Activated CD4-positive, alpha-beta T cell treated with anti-CD3 and anti-CD28 coated beads for 1 hour (primary cell): ENCODE data around the gene CACNA1H.

ENCODE experiments used
- DNase-seq: peaks from one replicate; pipeline ENCODE4 v3.0.0-alpha.2; 2020

CACNA1H gene

DNA sequence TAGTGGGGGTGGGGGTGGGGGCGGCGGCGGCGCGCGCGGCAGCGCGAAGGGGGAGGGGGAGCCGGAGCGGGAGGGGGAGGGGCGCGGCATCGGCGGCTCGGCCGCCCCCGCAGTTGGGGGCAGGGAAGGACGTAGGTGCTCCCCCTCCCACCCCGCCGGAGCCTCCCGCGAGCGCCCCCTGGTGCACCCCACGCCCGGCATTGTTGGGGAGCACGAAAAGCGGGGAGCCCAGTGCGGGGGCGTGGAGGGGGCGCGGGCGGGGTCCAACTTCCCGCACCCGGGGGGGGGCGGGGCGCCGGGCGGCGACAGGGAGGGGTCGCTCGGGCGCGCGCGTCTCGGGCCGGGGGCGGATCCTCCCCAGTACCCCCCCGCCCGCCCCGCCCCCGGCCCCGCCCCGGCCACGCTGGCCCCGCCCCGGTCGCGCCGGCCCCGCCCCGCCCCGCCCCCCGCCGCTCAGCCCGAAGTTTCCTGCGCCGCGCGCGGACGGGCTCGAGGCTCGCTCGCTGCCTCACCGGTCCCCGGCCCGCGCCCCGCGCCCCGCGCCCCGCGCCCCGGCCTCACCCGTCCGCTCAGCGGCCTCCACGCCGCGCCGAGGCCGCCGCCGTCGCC, at the start of gene CACNA1H:
CACNA1H (plus strand) TSS at position 456 of the 609 bp plus-strand sequence. CDS start 632 bp downstream, outside the sequence.
- DNase-seq: peak; percentile 51

DNA sequence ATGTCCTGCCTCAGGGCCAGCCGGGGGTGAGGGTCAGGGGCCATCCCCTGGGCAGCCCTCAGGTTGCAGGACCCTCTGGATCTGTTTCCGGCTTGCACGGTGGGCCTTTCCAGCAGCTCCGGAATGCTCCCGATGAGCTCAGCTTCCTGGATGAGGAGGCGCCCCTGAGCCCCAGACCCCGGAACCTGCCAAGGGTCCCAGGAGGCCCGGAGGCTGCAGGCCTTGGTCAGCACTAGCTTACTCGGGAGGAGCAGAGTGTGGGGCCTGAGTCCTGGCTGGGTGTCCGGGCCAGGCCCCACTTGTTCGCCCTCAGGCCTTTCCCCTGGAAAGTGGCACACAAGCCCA, 49.3 kb upstream of the CACNA1H start:
- DNase-seq: no peak

DNA sequence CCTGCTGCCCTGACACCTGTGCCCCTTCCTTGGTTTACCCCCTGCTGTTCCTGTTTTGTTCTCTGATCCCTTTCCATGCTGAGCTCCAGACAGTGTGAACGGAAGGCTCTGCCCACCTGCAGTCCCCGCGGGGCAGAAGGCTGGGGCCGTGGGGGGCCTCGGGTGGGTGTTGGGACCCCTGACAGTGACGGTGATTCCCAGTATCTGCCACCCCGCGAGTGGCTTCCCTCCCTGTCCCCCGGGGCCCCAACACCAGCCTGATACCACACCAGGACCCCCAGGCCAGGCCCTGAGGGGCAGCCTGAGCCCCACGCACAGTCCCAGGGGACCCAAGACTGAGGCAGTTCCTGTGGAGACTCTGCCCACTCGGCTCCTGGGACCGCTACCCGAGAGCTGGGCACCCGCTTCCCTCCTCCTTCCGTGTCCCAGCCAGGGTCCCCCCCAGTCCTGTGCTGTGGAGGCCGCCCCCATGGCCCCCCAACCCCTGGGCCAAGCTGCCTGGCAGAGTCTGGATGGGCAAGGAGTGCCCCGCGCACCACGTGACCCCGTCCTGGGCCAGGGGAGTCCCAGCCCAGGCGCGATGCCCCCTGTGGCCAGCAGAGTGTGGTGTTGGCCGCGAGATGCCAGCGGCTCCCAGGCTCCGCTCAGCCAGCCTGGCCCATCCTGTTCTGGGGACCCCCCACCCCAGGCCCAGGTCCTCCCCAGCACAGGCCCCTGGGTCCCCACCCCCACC, 46.9 kb upstream of the CACNA1H start:
- DNase-seq: peak; percentile 19

DNA sequence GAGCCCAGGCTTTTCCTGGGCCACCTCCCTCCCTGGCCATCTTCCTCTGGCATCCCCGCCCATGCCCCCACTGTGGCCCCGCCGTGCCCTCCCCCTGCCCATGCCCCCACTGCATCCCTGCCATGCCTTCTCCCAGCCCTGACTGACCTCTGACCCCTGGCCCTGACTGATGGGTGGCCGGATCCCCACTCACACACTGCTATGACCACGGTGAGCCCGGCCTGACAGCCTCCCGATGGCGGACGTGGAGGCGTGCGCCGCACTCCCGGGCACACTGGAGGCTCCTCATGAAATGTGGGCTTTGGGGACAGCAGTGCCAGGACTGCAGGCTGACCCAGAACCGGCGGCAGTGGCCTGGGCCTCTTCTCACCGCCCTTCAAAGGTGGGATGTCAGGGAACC, 46.2 kb upstream of the CACNA1H start:
- no peak for DNase-seq

DNA sequence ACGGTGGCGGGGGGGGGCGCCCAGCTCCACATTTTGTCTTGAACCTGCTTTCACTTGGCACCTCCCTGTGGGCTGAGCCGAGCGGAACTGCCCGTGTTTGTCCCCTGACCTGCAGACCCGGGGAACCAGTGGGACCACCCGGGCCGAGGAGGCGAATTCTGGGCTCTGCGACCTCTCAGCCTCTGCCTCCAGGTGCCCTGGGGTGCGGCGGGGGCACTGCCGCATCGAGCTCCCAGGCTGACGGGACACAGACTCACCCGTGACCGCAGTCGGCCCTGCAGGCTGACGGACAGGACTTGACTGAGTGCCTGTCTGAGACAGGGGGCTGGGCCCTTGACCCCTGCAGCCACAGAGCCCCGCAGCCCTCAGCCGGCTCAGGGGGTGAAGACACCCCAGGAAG, 45.8 kb upstream of the CACNA1H start:
- DNase-seq: no peak

DNA sequence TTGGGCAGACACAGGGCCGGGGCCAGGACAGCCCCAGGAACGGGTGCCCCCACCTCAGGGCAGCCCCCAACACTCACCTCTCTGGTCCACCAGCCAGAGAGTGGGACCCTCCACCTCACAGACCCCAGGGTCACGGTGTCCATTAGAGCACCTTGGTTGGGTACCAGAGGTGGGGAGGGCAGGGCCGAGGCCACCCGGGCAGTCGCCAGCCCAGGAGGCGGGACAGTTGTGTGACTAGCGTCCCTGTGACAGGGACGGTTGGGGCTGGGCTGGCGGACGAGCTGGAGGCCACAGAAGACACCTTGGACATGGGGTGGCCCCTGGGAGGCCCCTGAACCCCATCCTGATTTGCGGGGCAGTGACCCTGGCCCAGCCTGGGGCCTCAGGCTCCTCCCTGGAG, 45.2 kb upstream of the CACNA1H start:
- DNase-seq: no peak

DNA sequence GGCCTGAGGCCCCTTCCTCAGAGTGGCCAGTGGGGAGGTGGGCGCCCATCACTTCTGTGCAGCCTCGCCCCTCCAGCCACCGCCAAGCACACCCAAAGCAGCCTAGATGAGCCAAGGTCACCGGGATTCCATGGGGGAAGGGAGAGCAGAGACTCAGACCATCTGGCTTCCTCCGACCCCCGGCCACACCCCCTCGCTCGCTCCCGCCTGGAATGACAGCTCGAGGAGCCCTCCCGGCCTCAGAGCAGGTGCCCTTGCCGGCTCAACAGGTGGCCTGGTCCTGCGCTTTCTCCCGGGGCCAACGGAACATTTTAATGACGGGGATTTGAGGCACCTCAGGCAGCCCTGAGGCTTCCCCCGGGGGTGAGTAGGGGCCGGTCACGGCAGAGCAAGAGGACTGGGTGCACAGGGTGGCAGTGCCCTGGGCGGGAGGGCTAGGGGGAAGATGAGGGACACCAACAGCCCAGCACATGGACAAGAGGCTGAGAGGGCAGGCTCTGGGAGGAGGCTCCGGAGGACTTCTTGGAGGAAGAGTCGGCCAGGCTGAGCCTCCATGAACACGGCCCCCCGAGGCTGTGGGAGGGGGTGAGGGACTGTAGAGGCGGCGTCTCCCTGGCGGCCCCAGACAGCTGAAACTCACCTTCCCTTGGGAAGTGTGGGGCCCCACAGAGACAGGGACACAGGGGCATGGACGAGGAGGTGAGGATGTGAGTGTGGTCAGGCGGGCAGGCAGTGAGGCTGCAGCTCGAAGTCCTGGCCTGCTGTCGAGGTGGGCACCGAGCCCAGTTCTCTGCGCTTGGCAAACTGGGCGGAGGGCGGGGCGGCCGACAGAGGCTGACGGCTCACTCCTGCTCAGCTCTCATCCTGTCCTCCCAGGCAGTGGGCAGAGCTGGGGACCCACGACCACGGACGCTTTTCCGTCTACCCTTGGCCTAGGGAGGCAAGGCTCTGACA, 44.3 kb upstream of the CACNA1H start:
- no peak for DNase-seq

DNA sequence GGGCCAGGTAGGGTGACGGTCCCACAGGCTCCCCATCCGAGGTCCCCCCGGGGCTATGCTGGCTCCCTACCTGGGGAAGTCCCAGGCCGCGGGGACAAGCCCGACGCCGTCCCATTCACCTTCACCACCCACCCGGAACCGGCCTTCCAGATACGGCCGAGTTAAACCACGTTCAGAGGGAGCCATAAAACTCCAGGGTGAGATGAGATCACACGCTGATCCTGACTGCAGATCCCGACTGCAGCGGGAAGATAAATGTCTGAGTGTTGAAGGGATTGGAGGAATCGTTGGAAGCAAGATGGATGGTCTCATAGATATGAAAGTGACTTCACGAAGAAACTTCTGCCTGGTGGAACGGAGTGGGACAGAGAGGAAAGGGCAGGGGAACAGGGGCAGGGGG, 43.3 kb upstream of the CACNA1H start:
- DNase-seq: no peak

DNA sequence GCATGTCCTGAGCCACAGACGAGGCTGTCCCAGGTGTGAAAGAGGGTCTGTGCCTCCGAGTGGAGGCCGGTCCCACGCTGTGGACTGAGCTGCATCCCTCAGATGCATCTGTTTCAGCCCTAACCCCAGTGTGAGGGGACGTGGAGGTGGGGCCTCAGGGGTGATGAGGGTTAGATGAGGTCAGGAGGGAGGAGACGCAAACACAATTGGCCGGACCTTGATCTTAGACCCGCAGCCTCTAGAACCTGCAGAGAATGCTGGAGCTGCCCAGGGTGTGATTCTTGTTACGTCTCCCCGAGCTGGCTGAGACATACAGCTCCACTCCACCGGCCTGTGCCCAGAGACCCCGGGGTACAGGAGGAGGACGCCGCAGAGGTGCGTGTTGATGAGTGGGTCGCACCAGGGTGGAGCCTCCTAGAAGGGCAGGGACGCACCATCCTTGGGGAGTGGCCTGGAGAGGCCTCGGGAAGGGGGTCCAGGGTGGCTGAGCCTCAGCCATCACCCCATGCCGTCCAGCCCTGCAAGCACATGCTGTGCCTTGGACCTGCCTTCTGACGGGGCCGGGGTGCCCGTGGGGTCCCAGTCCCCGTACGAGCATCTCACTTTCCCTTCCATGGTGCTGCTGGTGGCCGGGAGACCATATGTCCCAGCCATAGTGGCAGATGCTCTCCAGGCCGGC, 40.3 kb upstream of the CACNA1H start:
- DNase-seq: no peak

DNA sequence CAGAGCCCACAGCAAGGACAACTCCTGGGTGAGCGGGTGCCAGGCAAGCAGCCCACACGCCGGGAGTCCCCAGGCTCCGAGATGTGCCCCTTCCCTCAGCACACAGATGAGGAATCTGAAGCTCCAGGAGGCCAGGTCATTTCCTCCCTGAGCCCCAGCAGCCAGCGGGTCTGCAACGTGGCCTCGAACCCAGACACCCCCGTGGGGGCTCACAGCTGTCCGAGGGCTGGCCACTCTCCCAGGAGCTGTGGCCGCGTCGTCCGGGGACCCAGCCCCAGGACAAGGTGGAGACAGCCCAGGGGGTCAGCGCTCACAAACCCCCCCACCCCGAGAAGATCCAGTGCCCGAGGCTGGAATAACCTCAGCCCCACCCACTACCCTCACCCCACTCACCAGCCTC, 39.4 kb upstream of the CACNA1H start:
- DNase-seq: no peak

DNA sequence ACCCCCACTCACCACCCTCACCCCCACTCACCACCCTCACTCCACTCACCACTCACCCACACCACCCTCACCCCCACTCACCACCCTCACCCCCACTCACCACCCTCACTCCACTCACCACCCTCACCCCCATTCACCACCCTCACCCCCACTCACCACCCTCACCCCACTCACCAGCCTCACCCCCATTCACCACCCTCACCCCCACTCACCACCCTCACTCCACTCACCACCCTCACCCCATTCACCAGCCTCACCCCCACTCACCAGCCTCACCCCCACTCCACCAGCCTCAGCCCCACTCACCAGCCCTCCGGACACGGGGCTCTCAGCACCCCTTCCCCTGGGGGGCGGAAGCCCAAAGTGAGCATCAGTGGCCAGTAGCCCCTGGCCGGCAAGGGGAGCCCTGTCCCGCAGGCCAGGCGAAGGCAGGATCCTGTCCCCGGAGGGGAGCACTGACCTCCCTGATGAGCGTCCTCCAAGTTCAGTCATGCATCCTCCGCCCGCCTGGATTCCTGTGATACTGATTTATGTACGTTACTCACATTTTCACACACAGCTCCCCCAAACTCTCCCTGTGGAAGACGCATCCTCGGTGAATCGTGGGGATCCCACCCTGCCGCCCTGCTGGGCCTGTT, 38.9 kb upstream of the CACNA1H start:
- no peak for DNase-seq

DNA sequence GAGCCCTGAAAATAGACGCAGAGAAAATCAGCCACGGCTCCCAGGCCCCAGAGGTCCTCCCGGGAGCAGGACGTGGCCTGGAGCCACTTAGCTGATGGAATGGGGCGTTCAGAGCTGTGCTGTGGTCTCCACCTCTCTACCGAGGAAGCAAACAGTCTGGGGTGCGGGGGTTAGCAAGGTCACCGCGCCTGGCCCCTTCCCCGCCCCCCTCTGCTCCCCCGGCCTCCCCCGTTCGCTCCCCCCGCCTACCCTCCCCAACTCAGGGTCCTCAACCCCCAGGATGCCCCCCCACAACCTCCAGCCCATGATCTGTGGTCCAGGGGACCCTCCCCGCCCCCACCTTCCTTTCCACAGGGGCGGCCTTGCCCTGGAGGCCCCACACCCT, 36.2 kb upstream of the CACNA1H start:
- DNase-seq: no peak

DNA sequence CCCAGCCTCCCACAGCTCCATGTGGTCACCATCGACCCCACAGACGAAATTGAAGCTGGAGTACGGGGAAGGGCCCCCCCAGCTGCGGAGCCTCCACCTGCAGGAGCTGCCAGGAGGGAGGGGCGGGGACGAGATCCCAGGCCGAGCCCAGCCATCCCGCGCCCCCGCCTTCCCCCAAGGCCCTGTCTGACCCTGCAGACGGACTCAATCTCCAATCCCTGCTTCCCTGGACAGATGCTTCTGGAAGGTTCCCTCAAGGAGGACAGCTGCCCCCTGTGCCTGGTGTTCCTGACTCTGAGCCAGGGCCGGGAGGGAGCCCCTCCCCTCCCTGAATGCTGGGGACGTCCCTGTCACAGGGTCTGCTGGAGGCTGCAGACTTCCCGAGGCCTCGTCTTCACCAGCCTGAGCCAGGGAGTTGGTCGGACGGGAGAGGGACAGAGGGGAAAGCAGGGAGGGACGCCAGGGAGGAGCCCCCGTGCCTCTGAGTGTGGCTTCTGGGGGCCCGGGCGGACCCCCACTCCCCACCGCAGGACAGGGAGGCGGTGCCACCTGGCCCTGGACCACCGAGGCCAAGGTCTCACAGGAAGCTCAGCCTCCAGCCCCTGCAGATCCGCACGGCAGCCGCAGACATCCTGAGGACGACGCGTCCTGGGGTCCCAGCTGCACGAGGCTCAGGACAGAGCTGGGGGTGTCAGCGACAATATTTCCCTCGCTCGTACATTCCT, 35.6 kb upstream of the CACNA1H start:
- no peak for DNase-seq

DNA sequence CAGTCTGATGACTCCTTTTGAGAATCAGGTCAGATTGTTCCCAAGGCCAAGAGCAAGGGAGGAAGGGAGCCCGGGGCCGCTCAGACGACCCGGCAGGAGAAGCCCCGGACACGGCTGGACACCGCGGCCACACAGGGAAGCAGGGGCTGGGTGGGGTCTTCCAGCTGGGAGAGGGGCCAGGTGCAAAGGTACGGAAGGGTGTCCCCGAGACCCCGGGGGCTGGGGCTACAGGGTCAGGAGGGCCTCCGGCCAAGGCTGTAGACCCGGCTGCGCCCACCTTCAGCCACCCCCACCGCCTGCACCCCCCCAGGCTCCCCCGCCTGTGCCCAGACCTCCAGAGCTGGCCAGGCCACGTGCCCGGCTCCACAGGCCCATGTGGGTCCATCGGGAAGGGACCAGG, 35.0 kb upstream of the CACNA1H start:
- DNase-seq: no peak

DNA sequence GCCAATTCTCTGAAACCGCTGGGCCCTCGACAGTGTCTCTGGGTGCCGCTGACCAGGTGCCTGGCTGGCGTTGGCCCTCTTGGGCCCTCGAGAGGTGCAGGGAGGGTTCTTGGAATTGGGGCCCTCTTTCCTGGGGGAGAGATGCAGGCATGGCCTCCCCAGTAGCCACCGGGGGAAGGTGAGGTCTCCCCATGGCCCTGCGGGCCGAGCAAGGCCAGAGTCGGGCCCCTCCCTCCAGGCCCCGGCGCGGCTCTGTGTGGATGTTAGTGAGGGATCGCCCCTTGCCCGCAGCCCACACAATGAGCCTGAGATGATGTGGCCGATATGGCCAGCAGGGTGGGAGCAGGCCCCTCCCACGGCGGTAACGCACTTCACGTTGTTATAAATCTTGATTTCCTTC, 33.8 kb upstream of the CACNA1H start:
- DNase-seq: no peak

DNA sequence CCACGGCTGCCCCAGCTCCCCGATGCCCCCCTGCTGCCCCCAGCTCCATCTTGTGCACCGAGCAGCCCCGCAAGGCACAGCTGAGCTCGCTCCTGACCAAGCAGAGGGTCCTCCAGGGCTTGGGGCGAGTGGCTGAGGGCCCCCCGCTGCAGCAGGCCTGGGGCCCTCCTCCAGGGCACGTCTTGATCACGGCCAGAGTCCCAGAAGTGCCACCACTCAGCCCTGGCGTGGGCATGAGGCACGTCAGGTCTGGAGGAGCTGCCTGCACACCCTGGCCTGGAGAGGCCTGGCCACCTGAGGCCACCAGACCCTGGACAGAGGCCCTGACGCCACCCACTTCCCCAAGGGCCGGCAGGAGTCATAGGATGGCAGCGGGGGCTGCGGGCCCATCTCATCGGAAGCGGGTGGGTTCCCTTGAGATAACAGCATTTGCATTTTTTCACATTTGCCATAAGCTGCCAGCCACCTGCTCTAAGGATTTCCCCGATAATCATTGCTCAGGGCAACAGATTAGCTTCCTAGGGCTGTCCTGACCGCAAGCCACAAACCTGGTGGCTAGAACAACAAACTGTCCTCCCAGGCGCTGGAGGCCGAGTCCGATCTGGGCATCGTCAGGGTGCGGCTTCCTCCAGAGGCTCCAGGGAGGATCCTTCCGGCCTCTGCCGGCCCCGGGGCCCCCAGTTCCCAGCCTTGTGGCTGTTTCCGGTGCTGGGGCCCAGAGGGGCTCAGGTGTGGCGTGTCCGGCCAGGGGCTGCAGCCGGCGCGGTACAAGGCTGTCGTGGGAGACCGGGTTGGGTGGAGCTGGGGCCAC, 32.9 kb upstream of the CACNA1H start:
- no peak for DNase-seq

DNA sequence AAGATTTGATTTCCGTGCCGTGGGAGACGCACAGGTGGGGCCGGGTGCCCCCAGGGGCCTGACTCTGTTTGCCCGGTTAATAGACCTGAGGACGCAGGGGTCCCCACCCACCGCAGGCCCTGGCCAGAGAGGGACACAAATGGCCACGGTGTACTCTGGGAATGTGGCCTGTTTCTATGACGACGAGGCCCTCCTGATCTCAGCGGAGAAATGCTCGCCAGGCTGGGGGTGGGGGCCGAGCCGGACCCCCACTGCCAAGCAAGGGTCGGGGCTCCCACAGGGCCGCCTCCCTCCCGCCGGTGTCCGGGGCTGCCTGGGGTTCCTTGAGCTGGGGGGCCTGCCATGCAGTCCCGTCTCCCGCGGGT, 32.3 kb upstream of the CACNA1H start:
- no peak for DNase-seq

DNA sequence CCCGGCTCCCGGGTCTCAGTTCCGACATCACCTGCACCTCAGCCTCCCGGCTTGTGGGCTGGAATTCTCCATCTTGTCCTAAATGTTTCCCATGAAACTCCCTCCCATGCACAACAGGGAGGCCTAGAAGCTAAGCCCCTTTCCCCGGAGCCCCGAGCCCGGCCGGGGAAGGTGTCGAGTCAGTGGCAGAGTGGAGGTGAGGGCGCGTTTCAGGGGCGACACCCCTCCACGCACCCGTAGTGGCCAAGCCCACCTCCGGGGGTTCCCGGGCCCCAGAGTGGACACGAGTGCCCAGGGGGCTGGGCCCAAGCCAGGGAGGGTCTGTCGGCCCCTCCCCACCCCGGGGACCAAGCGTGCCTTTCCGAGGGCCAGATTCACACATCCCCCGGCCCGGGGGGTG, 31.9 kb upstream of the CACNA1H start:
- DNase-seq: no peak

DNA sequence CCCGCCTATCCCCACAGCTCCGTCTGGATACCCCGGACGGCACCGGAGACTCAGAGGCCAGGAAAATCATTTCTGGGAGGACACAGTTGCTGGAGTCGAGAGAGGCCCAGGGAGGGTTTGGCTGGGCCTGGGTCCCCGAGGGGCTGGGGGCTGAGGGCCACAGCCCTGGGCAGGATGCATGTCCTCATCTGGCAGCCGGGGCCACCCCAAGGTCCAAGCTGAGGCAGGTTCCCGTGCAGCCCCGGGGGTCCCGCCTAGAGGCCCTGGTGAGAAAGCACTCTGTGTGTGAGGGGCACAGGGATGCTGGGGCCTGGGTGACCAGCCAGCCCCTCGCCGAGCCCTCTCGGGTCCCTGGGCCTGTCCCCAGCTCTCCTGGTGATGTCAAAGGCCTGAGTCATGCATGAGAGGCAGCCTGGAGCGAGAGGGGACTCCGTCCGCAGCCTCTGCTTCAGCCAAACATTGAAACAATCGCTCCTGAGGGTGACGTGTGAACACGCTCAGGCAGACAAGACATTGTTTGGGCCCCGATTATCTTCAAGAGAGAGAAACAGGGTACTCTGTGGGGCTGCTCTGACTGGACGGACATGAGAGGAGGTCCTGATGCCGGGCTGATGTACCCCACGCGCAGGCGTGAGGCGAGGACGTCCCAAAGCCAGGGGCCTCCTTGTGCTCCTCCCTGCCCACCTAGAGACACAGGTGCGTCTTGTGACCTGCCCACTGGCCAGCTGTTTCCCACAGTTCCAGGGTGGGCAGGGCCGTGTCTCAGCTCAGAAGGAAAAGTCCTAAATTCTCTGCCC, 31.1 kb upstream of the CACNA1H start:
- no peak for DNase-seq

DNA sequence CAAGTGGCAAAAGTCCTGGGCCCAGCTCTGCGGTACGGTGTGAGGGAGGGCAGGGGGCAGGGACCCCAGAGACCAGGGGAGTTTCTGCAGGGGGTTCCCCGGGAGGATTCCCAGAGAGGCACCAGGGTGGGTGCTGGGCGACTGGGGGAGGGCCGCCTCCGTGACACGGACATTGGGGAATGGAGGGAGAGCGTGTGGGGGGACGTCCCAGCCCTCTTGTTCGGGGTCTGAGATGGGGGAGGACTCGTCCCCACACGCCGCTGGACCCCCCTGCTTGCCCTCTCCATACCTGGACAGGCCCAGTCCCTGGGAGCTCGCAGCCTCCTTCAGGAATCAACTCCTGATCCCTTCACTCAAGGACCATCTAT, 30.5 kb upstream of the CACNA1H start:
- no peak for DNase-seq
